T1000 (cell line): Measurements from ENCODE around the gene CLP1.
A peak's percentile ranks its signal among the peaks of the same experiment; 100 is the strongest.
"Not testable (repeated sequence)": the region's sequence is repeated elsewhere in the genome, so short reads cannot be mapped to it uniquely, and the experiment has no call there.

Experiments used
- DNase-seq: peaks from one replicate; lab custom pipeline; 2025; ENCODE audit warnings: mixed read lengths; lab: John Stamatoyannopoulos, UW

The CLP1 gene

DNA sequence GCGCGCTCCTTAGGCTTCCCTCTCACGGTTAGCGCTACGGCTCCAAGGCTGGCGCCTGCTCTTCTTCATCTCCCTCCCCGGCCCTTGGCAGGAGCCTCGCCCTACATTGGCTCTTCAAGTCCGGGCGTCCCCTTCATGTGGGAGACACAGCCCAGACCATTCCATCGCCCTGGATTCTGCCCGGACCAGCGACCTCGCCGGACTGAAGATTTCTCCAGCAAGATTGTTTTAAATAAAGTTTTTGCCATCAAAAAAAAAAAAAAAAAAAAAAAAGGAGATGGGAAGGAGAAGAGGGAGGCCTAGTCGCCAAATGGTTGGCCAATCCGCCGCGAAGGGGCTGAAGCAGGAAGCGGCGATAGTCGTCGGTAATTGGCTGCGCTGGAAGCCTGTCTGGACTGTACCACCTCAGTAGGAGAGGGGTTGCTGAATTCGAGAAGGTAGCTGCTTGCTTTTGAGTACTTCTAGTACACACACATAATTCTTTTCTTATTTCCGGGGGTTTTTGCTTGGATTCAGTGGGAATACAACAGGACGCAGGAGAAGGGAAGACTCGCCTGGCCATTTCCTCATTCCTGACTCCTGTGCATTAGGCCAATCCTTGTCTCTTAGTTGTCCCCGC lies 9.7 kb downstream of the CLP1 start:
- DNase-seq: peak; percentile 95

DNA sequence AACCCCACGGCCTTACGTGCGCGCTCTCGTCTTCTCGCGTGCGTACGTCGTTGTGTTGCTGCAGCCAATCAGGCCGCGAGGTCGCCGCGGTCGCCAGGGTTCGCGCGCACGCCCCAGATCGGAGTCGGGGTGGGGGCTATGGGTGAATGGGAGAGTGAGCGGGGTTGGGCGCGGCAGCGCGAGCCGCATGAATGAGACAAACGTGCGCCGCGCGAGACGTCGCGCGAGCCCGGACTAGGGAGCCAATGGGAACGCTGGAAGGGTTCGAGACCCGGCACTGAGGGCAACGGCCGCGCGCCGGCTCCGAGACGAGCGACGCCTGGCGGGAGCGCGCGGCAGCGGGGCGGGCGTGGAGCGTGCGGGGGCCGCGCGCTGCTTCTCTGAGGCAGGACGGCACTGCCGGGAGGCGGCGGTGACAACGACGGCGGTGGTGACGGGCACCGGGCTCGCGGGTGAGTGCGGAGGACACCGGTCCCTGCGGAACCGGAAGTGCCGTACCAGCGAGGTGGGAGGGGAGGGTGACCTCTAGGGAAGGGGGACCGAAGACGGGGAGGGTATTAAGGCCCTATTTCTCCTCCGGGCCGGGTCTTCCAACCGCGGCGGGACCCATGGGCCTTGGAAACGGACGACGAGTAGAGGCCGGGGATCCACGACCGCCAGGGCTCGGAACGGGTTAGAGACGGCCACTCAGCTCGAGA lies 10.3 kb downstream of the CLP1 start, which contains the start of gene ZDHHC5:
TSS of gene ZDHHC5 (plus strand) at position 379 of the 698 bp plus-strand sequence. CDS start 4,977 bp downstream, outside the sequence.
- peak; percentile 98 for DNase-seq

DNA sequence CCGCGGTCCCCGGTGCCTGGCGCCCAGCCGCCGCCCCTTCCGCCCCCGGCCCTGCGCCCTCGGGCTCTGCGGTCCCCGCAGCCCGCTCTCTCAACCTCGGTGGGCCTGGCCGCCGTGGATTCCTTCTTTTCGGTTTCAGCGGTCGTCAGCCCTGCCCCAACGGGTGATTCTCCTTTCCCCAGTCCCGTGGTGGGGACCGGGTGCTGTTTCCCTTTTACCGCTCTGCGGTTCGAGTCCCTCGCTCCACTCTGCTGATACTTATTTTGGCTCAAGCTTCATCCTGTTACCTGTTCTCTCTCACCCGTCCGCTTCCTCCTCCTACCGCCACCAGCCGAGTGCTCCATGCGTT lies 10.8 kb downstream of the CLP1 start:
- DNase-seq: no peak

DNA sequence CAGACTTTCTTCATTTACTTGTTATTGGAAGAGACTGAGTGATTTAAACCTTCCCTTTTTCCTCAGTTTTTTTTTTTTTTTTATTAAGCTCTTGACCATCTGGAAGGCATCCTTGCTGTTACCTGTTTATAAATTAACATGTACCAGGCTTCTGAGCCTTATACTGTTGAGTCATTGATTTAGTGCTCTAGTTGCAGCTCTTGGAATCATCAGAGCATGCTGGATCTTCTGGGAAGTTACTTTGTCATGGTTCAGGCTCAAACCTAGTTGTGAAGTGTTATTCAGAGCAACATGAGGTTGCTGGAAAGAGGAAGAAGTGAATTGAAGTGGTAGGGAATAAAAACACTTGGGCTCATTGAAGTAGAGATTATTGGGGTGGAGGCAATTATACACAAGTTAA lies 16.7 kb downstream of the CLP1 start:
- no peak for DNase-seq

DNA sequence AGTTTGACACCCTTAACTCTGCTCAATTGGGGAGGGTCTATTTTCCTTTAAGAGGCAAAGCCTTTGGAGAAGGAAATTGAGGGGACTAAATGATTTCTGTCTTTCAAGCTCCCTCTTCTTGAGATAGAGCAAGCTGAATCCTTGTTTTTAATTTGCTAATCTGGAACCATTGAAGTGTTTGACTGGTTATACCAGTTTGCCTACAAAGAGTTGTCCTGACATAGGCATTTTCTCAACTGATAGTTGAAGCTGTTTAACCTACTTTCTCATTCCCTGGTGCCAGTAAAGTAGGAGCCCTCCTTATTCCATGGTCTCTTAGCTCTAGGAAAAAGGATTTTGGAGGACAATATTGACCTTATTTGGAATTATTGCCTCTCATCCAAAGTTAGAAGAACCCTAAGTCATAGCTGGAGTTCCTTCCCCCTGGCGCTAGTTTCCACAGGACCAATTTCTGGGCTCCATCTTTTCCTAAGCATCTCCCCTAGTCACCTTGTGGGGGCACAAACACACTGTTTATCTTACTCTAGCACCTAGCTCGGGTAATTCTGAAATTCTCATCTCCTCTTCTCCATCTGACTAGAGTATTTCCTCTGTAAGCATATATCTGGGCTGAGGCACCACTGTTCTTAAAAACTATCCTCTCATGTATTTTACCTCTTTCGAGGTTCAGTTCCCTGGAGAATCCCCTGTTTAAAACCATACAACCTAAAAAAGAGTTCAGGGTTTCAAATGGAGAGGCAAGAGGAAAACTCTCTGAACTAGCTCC lies 17.8 kb downstream of the CLP1 start:
- DNase-seq: no peak

DNA sequence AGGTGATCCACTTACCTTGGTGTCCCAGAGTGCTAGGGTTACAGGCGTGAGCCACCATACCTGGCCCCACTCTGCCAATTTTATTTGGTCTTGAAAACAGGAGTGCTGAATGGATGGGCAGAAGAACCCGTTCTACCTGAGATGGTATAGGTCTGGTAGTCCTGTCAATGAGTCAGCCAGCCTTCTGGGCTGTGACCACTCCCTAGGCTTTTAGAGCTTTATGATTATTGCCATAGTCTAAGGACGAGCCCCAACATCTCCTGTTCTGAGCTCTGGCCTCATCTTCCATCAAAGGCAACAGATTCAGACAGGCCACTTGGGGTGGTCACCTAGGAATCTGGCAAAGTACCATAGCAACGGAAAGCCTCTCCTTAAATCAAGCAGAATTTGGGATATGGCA lies 21.8 kb downstream of the CLP1 start:
- no peak for DNase-seq

DNA sequence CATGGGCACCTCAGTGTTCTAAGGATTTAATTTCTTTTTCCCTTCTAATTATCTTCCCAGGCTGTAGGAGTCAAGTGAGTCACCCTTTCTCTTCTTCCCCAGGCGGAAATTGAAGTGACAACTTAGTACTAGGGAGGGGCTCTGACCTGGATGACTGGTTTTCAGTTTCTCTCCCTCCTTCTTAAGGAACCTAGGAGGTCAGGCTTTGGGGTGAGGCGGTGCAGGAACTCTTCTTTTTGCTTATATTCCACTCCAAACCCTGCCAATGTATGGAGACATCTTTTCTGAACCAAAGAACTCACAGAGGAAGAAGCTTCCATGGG lies 23.0 kb downstream of the CLP1 start:
- no peak for DNase-seq

DNA sequence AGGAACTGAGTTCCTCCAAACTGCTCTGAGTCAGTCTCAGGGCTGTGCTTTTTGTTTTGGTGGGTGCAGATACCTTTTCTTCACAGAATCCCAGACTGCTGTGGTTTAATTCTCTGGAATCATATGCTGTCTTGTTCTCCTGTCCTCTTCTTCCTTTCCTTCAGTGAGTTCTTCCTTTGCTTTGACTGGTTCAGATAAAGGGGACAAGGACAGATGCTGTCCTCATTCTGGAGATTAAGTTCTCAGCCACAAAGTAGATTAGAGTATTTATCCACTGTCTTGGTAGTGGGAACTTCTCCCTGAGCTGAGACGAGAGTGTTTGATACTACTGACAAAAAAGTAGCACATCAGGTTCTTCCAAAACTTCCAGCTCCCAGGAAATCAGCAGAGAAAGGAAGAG lies 23.6 kb downstream of the CLP1 start:
- no peak for DNase-seq

DNA sequence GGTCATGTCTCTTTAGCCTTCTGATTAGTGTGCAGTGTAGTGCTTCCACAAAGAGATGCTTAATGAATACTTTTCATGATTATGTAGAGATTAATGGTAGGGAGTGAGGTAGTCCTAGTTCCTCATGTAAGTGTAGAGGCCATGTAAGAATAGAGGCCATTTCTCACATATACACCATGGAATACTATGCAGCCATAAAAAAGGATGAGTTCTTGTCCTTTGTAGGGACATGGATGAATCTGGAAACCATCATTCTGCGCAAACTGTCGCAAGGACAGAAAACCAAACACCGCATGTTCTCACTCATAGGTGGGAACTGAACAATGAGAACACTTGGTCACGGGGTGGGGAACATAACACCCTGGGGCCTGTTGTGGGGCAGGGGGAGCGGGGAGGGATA lies 32.9 kb downstream of the CLP1 start:
- not testable (repeated sequence) for DNase-seq

DNA sequence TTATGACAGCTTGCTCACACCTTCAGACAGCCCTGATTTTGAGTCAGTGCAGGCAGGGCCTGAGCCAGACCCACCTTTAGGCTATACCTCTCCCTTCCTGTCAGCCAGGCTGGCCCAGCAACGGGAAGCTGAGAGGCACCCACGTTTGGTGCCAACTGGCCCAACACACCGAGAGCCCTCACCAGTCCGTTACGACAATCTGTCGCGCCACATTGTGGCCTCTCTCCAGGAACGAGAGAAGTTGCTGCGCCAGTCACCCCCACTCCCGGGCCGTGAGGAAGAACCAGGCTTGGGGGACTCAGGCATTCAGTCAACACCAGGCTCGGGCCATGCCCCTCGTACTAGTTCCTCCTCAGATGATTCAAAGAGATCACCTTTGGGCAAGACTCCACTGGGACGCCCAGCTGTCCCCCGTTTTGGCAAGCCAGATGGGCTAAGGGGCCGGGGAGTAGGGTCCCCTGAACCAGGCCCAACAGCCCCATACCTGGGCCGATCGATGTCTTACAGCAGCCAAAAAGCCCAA lies 41.3 kb downstream of the CLP1 start:
- no peak for DNase-seq

DNA sequence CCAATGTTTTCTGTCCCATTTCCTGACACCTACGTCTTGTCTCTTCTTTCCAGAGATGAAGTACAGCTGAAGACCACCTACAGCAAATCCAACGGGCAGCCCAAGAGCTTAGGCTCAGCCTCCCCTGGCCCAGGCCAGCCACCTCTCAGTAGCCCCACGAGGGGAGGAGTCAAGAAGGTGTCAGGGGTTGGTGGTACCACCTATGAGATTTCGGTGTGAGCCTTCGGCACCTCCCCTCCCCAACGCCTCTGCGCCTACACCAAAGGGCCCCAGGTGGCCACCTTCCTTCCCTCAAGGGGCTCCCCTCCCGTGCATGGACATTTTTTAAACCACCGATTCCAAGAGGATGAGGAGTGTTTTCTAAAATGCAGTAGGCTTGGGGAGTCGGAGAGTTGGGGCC lies 42.3 kb downstream of the CLP1 start:
- DNase-seq: no peak

DNA sequence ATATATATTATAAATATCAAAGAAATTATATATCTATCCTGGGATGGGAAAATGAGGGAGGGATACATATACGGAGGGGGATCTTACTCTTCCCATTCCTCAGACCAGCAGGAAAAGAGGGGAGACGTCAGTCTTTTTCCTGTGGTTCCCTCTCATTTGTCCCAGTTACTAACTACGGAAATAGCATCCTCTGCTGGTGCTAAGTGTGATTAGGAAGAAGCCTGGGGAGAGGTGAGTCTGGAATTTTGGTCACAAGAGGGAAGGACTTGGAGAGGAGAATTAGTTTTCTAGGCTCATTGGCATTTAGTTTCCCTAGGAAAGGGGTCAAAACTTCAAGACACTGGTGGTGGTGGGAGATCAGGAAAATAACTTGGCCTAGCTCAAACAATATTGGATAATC lies 42.9 kb downstream of the CLP1 start:
- DNase-seq: no peak

DNA sequence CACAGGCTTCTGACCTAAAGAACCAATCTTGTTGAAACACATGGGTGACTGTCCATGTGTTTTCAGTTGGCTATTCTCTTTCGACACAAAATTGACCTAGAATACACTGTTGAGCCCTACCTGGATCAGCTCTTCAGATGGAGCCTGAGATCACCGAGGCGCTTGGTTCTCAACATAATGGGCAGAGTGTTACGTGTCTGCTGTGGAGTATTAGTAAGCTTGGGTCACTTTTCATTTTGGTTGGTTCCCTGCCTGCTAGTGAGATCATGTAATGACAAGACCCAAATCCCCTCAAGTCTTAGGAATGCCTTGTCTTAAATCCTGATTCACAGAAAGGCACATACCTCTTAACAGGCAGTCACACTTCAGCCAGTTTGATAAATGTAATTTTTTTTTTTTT lies 45.8 kb downstream of the CLP1 start:
- no peak for DNase-seq

DNA sequence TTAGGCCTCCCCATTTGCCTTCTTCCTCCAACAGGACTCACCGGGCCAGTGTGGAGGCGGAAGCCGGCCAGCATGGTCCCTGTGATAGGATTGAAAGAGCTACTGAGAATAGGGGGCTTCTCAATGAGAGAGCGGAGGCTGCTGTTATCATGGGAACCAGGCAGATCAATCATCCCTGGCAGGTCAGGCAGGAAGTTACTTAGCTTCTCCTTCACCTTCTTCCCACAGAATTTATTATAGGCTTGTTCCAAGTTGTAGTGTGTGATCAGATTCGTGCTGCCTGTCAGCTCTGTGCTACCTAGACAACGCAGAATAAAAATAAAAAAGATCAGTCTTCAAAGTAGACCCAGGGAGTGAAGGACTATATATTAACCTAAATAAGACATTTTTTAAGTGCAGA lies 47.4 kb downstream of the CLP1 start:
- DNase-seq: no peak

DNA sequence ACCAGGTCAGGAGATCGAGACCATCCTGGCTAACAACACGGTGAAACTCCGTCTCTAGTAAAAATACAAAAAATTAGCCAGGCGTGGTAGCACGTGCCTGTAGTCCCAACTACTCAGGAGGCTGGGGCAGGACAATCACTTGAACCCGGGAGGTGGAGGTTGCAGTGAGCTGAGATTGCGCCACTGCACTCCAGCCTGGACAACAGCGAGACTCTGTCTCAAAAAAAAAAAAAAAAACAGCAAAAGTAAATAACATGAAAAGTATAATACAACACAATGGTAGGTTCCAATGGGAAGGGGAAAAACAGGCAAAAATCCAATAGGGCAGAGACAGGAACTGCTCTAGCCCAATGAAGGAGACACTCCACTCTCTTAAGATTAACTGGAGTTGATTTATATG lies 47.9 kb downstream of the CLP1 start:
- not testable (repeated sequence) for DNase-seq

DNA sequence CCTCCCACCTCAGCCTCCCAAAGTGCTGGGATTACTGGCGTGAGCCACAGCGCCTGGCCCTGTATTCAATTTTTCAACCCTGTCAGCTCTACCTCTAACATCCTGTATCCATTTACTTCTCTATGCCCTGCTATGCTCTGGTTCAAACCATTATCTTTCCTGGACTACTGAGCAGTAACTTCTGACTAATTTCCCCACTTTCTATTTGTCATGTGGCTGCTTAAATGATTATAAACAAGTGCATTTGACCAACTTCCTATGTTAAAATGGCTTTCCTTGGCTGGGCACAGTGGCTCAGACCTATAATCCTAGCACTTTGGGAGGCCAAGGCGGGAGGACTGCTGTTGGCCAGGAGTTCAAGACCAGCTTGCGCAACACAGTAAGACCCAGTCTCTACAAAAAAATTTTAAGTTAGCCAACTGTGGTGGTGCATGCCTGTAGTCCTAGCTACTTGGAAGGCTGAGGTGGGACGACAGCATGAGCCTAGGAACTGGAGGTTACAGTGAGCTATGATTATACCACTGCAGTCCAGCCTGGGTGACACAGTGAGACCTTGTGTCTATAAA lies 52.3 kb downstream of the CLP1 start:
- no peak for DNase-seq
